ENCODE measurements around the gene RABGAP1L.

DNA sequence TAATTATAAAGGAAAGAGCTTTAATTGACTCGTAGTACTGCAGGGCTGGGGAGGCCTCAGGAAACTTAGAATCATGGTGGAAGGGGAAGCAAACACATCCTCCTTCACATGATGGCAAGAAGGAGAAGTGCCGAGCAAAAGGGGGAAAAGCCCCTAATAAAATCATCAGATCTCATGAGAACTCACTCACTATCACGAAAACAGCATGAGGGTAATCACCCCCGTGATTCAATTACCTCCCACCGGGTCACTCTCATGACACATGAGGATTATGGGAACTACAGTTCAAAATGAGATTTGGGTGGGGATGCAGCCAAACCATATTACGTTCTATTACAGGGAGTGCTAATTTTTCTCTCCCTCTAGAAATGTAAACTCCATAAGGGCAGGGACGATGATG is 878.1 kb downstream of the RABGAP1L start:
- TF ChIP-seq CTCF (IDR thresholded peaks at IDR 0.05) (no peak), POLR2A (IDR thresholded peaks at IDR 0.05) (no peak)

All from lower leg skin (tissue), 3 donors.